RWPE1 (cell line): ENCODE data around the gene PTS.

Experiments
- CTCF ChIA-PET: fragments of 350-600 bp; sonication (Branson Sonifier 250); formaldehyde crosslinking; extraction: SDS; loops from one replicate; lab custom pipeline; 2021; lab: Yijun Ruan, JAX
- POLR2A ChIA-PET: fragments of 400-600 bp; formaldehyde crosslinking; extraction: SDS; loops from one replicate; lab custom pipeline; 2020; ENCODE audit warnings: antibody characterized with exemption; ENCODE audit not compliant: low non-redundant PET; lab: Yijun Ruan, JAX
- DNase-seq: peaks from one replicate; pipeline ENCODE4 v3.0.0; 2012; ENCODE audit warnings: low spot score
- H3K27ac ChIP-seq: fragments of 450-650 bp; 2 replicates; pipeline ENCODE4 v1.5.1; 2017
- CTCF ChIP-seq: fragments of 450-650 bp; conservative IDR thresholded peaks from 2 replicates; pipeline ENCODE4 v1.5.1; 2017; ENCODE audit warnings: low read depth, mild to moderate bottlenecking

PTS gene

DNA sequence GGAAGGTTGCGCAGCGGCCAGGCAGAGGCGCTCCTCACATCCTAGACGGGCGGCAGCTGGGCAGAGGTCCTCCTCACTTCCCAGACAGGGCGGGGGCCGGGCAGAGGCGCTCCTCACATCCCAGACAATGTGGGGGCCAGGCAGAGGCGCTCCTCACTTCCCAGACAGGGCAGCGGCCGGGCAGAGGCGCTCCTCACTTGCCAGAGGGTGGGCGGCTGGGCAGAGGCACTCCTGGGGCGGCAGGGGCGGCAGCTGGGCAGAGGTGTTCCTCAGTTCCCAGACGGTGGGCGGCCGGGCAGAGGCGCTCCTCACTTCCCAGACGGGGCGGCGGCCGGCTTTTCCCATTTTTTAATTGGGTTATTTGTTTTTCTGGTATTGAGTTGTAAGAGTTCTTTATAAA, 20.2 kb upstream of the PTS start:
- H3K27ac ChIP-seq: no peak overlapping the region
- no peak for DNase-seq
- POLR2A ChIA-PET: no interaction called here
- CTCF ChIA-PET: no interaction called here
- TF ChIP-seq CTCF: no peak

DNA sequence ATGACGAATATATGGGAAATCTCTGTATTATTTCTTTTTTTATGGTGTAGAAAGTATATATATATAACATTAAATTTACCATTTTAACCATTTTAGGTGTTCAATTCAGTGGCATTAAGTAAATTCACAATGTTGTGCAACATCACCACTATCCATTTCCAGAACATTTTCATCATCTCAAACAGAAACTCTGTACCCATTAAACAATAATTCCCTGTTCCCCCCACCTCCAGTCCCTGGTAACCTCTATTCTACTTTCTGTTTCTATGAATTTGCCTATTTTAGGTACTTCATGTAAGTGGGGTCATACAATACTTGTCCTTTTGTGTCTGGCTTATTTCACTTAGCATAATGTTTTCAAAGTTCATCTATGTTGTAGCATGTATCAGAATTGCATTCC, 15.3 kb upstream of the PTS start:
- TF ChIP-seq CTCF: no peak
- no peak overlapping the region for H3K27ac ChIP-seq
- no peak for DNase-seq
- ChIA-PET CTCF (no interaction called here), POLR2A (no interaction called here)

- no peak for DNase-seq
- TF ChIP-seq CTCF: no peak
- CTCF ChIA-PET: interaction anchor here (0.6 kb wide), 1 partner anchor 105 kb away, joined by 3 read pairs; no protein-coding TSS in a partner anchor
- H3K27ac ChIP-seq: no peak overlapping the region
- POLR2A ChIA-PET: no interaction called here
Measured at GRCh38 chr11:112211536-112211935, 14.7 kb upstream of the PTS start.

DNA sequence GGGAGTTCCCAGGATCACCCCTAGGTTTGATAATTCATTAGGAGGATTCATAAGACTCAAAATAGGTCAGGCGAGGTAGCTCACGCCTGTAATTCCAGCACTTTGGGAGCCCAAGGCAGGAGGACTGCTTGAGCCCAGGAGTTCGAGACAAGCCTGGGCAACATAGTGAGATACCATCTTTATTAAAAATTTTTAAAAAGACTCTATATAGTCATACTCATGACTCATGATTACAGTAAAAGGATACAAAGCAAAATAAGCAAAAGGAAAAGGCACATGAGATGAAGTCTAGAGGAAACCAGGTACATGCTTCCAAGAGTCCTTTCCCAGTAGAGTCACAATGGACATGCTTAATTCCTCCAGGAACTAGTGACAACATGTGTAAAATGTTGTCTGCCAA, 13.9 kb upstream of the PTS start:
- no peak for TF ChIP-seq CTCF
- no peak for DNase-seq
- H3K27ac ChIP-seq: no peak overlapping the region
- POLR2A ChIA-PET: no interaction called here
- CTCF ChIA-PET: interaction anchor here (0.6 kb wide), 1 partner anchor 104 kb away, joined by 3 read pairs; no protein-coding TSS in a partner anchor

DNA sequence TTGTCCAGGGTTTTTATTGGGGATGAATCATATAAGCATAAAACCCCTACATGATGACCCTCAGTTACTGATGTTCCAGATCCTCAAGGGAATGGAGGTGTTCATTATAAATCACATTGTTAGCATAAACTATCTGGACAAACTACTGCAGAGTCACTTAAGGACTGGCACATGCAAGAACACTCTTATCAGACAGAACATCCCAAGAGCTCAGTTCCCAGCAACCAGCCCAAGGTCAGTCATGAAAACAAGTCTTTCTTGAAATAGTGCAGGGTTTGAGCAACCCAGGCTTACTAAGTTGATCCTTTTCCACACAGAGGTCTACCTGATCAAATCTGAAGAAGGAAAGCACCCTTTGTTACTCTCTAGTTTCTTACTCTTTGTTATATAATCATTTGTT, 13.5 kb upstream of the PTS start:
- CTCF ChIA-PET: interaction anchor here (0.7 kb wide), 1 partner anchor 130 kb away, joined by 4 read pairs; no protein-coding TSS in a partner anchor
- POLR2A ChIA-PET: no interaction called here
- no peak for DNase-seq
- no peak overlapping the region for H3K27ac ChIP-seq
- no peak for TF ChIP-seq CTCF

- H3K27ac ChIP-seq: no peak overlapping the region
- ChIA-PET CTCF (interaction anchor here (0.6 to 1.0 kb wide), 2 partner anchors 14 to 66 kb away, joined by 3 to 6 read pairs; no protein-coding TSS in a partner anchor), POLR2A (no interaction called here)
- no peak for TF ChIP-seq CTCF
- no peak for DNase-seq
Measured at GRCh38 chr11:112213753-112214152, 12.5 kb upstream of the PTS start.
